PC-3 (cell line): ENCODE results near the gene STIM1. TPM values are rescaled to one million over a fixed set of nuclear protein-coding genes. Genes with fewer than 3 reads are reported as not detected.

ENCODE experiments used
- ATAC-seq: fragments of 200-7000 bp; cut with Tn5 transposase; 2 replicates; pipeline ENCODE4 v1.9.1; 2020; ENCODE audit warnings: mild to moderate bottlenecking, moderate library complexity
- BruUV-seq: library from RNA; stranded (reverse); fragments of 400-500 nt; replicated peaks from 2 replicates; lab custom pipeline; 2021; lab: Mats Ljungman, UMichigan
- CTCF ChIA-PET: fragments of 300-600 bp; sonication (Branson Sonifier 250); formaldehyde crosslinking; loops from one replicate; lab custom pipeline; 2022; ENCODE audit warnings: antibody characterized with exemption; lab: Charles Lee
- POLR2A ChIA-PET: fragments of 300-600 bp; sonication (Branson Sonifier 250); formaldehyde crosslinking; loops from one replicate; lab custom pipeline; 2022; ENCODE audit warnings: antibody characterized with exemption; ENCODE audit not compliant: unreplicated experiment; lab: Charles Lee
- DNase-seq: peaks from one replicate; pipeline ENCODE4 v3.0.0-alpha.2; 2015
- H2AFZ ChIP-seq: fragments of 300-600 bp; sonication (generic); 2 replicates; pipeline ENCODE4 v1.6.0; 2016; ENCODE audit warnings: antibody characterized with exemption, low read length
- H3F3A ChIP-seq: fragments of 300-600 bp; sonication (generic); one replicate; pipeline ENCODE4 v1.6.0; 2017; ENCODE audit warnings: antibody characterized with exemption, low read length, control low read depth, mild to moderate bottlenecking; ENCODE audit not compliant: unreplicated experiment
- H3K27ac ChIP-seq: fragments of 300-600 bp; sonication (generic); 2 replicates; pipeline ENCODE4 v1.5.1; 2016; ENCODE audit warnings: mild to moderate bottlenecking, low read length
- H3K27me3 ChIP-seq: fragments of 300-600 bp; sonication (generic); 2 replicates; pipeline ENCODE4 v1.6.1; 2016; ENCODE audit warnings: low read length, mixed read lengths
- H3K36me3 ChIP-seq: fragments of 300-600 bp; sonication (generic); 2 replicates; pipeline ENCODE4 v1.6.1; 2016; ENCODE audit warnings: low read depth, mixed run types, low read length, mixed read lengths
- H3K4me1 ChIP-seq: fragments of 300-600 bp; sonication (generic); 2 replicates; pipeline ENCODE4 v1.5.1; 2016; ENCODE audit warnings: low read length; ENCODE audit not compliant: insufficient read depth
- H3K4me2 ChIP-seq: fragments of 300-600 bp; sonication (generic); 2 replicates; pipeline ENCODE4 v1.6.0; 2016; ENCODE audit warnings: low read length
- H3K4me3 ChIP-seq: fragments of 300-600 bp; sonication (generic); 2 replicates; pipeline ENCODE4 v1.5.1; 2016; ENCODE audit warnings: mild to moderate bottlenecking, low read length, mixed read lengths
- H3K79me2 ChIP-seq: fragments of 300-600 bp; sonication (generic); 2 replicates; pipeline ENCODE4 v1.6.1; 2017; ENCODE audit warnings: low read length, mixed read lengths
- H3K9ac ChIP-seq: fragments of 300-600 bp; sonication (generic); 2 replicates; pipeline ENCODE4 v1.6.0; 2016; ENCODE audit warnings: mild to moderate bottlenecking, low read length
- H3K9me2 ChIP-seq: fragments of 300-600 bp; sonication (generic); replicated peaks from 2 replicates; pipeline ENCODE4 v1.6.1; 2016; ENCODE audit warnings: mixed run types, low read length, mixed read lengths
- H3K9me3 ChIP-seq: fragments of 300-600 bp; sonication (generic); 2 replicates; pipeline ENCODE4 v1.6.1; 2016; ENCODE audit warnings: low read length, mixed read lengths
- H4K20me1 ChIP-seq: fragments of 300-600 bp; sonication (generic); 2 replicates; pipeline ENCODE4 v1.6.1; 2016; ENCODE audit warnings: low read length, mixed read lengths
- EZH2 ChIP-seq: fragments of 300-600 bp; sonication (generic); IDR thresholded peaks from one replicate; pipeline ENCODE4 v1.6.1; 2017; ENCODE audit warnings: antibody characterized with exemption, mild to moderate bottlenecking, low read length; ENCODE audit not compliant: unreplicated experiment
- EZH2phosphoT487 ChIP-seq: fragments of 300-600 bp; sonication (generic); IDR thresholded peaks from 2 replicates; pipeline ENCODE4 v1.6.1; 2018; ENCODE audit warnings: mild to moderate bottlenecking, antibody characterized with exemption, low read length, borderline replicate concordance
- intact Hi-C: fragments of 100-400 bp; cut with micrococcal nuclease; formaldehyde crosslinking; loops from 2 replicates; pipeline ENCODE4 v1.9.0; 2023
- total RNA-seq: library from RNA; depleted of rRNA; stranded (reverse); fragments of >200 nt; gene quantifications from 2 replicates; pipeline ENCODE4 v1.2.3, GENCODE V29; 2014
- TF ChIP-seq, protein P1 (sequence below): fragments of 300-600 bp; sonication (generic); conservative IDR thresholded peaks from 2 replicates; pipeline ENCODE4 v1.5.1; 2017; ENCODE audit warnings: antibody characterized with exemption, low read depth, mild to moderate bottlenecking, low read length

The STIM1 gene
- total RNA-seq, 1 experiment from 2014 or later: 22.8 TPM

- Histone ChIP-seq H3K79me2 (no peaks in the 10 kb centered on the region), H3K4me2 (no peak overlapping the region), H2AFZ (no peak overlapping the region), H4K20me1 (no peaks in the 10 kb centered on the region), H3K9me2 (no peaks in the 10 kb centered on the region), H3K9ac (no peak overlapping the region), H3K27ac (no peak overlapping the region), H3K4me3 (no peak overlapping the region), H3K36me3 (no peaks in the 10 kb centered on the region), H3K4me1 (peaks cover 9% of the 10 kb centered on the region), H3K9me3 (no peaks in the 10 kb centered on the region), H3F3A (no peaks in the 10 kb centered on the region), H3K27me3 (no peaks in the 10 kb centered on the region)
- BruUV-seq: no TSS peak
- DNase-seq (no peak), ATAC-seq (no peak)
- intact Hi-C loops: no loop called here
- TF ChIP-seq EZH2 (no peak), EZH2phosphoT487 (no peak)
- TF ChIP-seq, protein P1, sequence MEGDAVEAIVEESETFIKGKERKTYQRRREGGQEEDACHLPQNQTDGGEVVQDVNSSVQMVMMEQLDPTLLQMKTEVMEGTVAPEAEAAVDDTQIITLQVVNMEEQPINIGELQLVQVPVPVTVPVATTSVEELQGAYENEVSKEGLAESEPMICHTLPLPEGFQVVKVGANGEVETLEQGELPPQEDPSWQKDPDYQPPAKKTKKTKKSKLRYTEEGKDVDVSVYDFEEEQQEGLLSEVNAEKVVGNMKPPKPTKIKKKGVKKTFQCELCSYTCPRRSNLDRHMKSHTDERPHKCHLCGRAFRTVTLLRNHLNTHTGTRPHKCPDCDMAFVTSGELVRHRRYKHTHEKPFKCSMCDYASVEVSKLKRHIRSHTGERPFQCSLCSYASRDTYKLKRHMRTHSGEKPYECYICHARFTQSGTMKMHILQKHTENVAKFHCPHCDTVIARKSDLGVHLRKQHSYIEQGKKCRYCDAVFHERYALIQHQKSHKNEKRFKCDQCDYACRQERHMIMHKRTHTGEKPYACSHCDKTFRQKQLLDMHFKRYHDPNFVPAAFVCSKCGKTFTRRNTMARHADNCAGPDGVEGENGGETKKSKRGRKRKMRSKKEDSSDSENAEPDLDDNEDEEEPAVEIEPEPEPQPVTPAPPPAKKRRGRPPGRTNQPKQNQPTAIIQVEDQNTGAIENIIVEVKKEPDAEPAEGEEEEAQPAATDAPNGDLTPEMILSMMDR: no peak
- CTCF ChIA-PET: no interaction called here
- POLR2A ChIA-PET: no interaction called here
These were observed 79.2 kb downstream of the STIM1 start for GRCh38 chr11:3934658-3935057.

DNA sequence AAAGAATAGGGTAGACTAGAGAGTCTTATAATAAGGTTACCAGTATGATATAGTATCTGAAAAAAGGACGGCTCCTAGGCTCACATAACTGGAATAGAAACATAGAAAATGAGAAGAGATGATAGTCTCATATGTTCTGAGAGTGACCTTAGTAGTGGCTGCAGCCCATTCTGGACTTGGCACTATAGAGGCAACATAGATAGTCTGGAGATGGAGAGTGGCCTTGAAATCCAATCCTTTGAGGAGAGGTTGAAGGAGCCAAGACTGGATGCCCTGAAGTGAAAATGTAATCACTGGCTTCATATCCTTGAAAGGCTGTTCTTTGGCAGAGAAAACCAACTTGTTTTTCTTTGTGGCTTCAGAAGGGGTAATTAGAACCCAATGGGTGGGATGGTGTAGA, 81.1 kb downstream of the STIM1 start:
- intact Hi-C loops: no loop called here
- H3K27ac ChIP-seq: no peak overlapping the region
- CTCF ChIA-PET: no interaction called here
- peaks cover 13% of the 10 kb centered on the region for H3K4me1 ChIP-seq
- DNase-seq: no peak
- H3F3A ChIP-seq: no peaks in the 10 kb centered on the region
- no peaks in the 10 kb centered on the region for H3K79me2 ChIP-seq
- no peaks in the 10 kb centered on the region for H3K9me2 ChIP-seq
- no peaks in the 10 kb centered on the region for H4K20me1 ChIP-seq
- no peak overlapping the region for H3K4me2 ChIP-seq
- no peak for ATAC-seq
- no peaks in the 10 kb centered on the region for H3K27me3 ChIP-seq
- H2AFZ ChIP-seq: no peak overlapping the region
- H3K4me3 ChIP-seq: no peak overlapping the region
- POLR2A ChIA-PET: no interaction called here
- no peak overlapping the region for H3K9ac ChIP-seq
- TF ChIP-seq EZH2phosphoT487 (no peak), EZH2 (no peak)
- TF ChIP-seq, protein P1: no peak
- no peaks in the 10 kb centered on the region for H3K9me3 ChIP-seq
- no peaks in the 10 kb centered on the region for H3K36me3 ChIP-seq
- no TSS peak for BruUV-seq

DNA sequence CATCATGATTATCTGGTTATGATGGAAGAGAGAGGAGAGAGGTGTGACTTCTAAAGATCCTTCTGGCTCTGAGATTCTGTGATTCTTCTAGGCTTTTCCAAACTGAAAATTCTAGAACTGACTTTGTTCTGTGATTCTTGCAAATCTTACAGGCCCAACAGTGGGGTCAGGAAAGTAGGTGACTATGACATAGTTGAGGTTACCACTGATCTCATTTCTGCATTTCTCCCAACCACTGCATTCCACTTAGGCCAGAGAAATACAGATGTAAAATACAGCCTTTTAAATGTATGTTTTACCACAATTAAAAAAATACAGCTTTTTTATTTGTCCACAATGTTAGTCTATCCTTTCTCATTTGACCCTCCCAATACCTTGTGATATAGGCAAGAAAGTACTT, 83.7 kb downstream of the STIM1 start:
- Histone ChIP-seq H3K9ac (no peak overlapping the region), H3K9me2 (no peaks in the 10 kb centered on the region), H3K36me3 (no peaks in the 10 kb centered on the region), H3F3A (no peaks in the 10 kb centered on the region), H3K79me2 (no peaks in the 10 kb centered on the region), H4K20me1 (no peaks in the 10 kb centered on the region), H2AFZ (no peak overlapping the region), H3K4me2 (no peak overlapping the region), H3K27me3 (no peaks in the 10 kb centered on the region), H3K4me1 (peaks cover 13% of the 10 kb centered on the region), H3K4me3 (no peak overlapping the region), H3K27ac (no peak overlapping the region), H3K9me3 (no peaks in the 10 kb centered on the region)
- DNase-seq (no peak), ATAC-seq (no peak)
- intact Hi-C loops: no loop called here
- TF ChIP-seq, protein P1: no peak
- TF ChIP-seq EZH2phosphoT487 (no peak), EZH2 (no peak)
- no TSS peak for BruUV-seq
- ChIA-PET POLR2A (no interaction called here), CTCF (interaction anchor here (0.6 kb wide), 1 partner anchor 16 kb away, joined by 3 read pairs; no protein-coding TSS in a partner anchor)
